GM12891 (cell line): ENCODE measurements around the gene RMI2.

ENCODE experiments used
- DNase-seq: peaks from one replicate; pipeline ENCODE4 v3.0.0; 2011; ENCODE audit warnings: low spot score; ENCODE audit not compliant: insufficient read length
- FAIRE-seq: peaks from 2 replicates; lab custom pipeline; 2011; peaks lifted over from hg19 to GRCh38; lab: Jason Lieb, UNC
- PAX5 ChIP-seq: IDR thresholded peaks from 2 replicates; pipeline ENCODE4 v1.6.1; 2011; ENCODE audit warnings: low read length, moderate library complexity, mild to moderate bottlenecking; ENCODE audit not compliant: insufficient read depth, severe bottlenecking
- POLR2A ChIP-seq: IDR thresholded peaks from 2 replicates; pipeline ENCODE4 v1.6.1; 2011; ENCODE audit warnings: low read depth, low read length, control low read depth
- POLR2AphosphoS5 ChIP-seq: IDR thresholded peaks from 2 replicates; pipeline ENCODE4 v1.6.1; 2011; ENCODE audit warnings: low read depth, low read length, control low read depth
- POU2F2 ChIP-seq: IDR thresholded peaks from 2 replicates; pipeline ENCODE4 v1.6.1; 2011; ENCODE audit warnings: low read depth, mild to moderate bottlenecking, control low read depth, low read length, moderate library complexity
- SPI1 ChIP-seq: IDR thresholded peaks from 2 replicates; pipeline ENCODE4 v1.6.1; 2011; ENCODE audit warnings: low read depth, low read length, control low read depth
- TAF1 ChIP-seq: IDR thresholded peaks from 2 replicates; pipeline ENCODE4 v1.6.1; 2011; ENCODE audit warnings: low read depth, low read length, control low read depth

The RMI2 gene

DNA sequence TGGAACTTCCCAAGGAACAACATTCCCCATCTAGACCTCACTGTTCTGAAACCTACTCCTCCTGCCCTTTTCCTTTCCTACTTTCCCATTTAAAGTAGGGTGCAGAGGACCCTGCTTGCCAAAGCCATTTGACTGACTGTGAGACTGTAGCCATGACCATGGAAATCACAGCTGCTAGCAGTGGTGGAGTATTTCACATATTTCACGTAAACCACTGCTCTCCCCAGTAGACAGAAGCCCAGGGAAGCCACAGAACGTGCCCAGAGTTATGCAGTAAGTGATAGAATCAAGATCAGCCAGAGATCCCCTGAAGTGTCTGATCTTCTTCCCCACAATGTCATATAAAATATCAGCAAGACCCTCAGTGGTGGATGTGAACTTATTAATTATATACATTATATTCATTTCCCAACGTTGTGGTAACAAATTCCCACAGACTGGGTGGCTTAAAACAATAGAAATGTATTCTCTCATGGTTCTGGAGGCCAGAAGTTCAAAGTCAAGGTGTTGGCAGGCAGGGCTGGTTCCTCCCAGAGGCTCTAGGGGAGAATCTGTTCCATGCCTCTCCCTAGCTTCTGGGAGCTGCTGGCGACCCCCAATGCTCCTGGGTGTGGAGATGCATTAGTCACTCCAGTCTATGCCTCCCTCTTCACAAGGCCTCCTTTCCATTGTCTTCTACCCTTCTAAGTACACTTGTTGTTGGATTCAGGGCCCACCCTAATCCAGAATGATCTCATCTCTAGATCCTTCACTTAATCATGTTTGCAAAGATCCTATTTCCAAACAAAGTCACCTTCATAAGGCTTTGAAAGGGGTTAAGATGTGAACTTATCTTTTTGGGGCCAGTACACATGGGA lies 43.4 kb upstream of the RMI2 start:
- no peak for TF ChIP-seq POLR2A
- no peak for TF ChIP-seq POLR2AphosphoS5
- no peak for TF ChIP-seq TAF1
- TF ChIP-seq PAX5 = no peak
- no peak for TF ChIP-seq SPI1
- no peak for TF ChIP-seq POU2F2
- FAIRE-seq = no peak
- DNase-seq = no peak

DNA sequence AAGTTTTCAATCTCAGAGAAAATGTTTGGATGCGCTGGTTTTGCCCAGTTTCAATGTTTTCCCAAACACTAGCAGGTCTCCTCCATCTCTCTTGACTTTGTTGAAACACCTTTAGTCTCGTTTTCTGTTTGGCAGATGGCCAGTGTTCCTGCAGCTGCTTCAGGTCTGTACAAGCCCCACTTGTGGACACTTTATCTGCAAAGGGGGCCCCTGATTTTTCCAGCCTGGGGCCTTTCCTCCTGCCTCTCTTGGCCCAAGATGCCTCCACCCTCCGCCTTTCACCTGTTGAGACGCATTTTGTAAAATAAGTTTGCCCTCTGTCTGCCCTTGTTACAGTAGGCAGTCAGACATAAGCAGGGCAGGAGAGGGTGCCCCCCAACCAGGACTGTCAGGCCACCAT lies 42.3 kb upstream of the RMI2 start:
- TF ChIP-seq POLR2AphosphoS5 = no peak
- TF ChIP-seq POU2F2 = no peak
- no peak for TF ChIP-seq SPI1
- no peak for TF ChIP-seq POLR2A
- TF ChIP-seq TAF1 = no peak
- TF ChIP-seq PAX5 = no peak
- DNase-seq (no peak), FAIRE-seq (no peak)

GRCh38 chr16:11303405-11304138 lies 41.7 kb upstream of the RMI2 start:
- no peak for DNase-seq
- no peak for TF ChIP-seq POLR2A
- TF ChIP-seq SPI1 = no peak
- no peak for TF ChIP-seq PAX5
- no peak for TF ChIP-seq POLR2AphosphoS5
- no peak for TF ChIP-seq TAF1
- TF ChIP-seq POU2F2 = no peak
- no peak for FAIRE-seq

GRCh38 chr16:11306381-11306780 lies 38.9 kb upstream of the RMI2 start:
- DNase-seq (no peak), FAIRE-seq (no peak)
- TF ChIP-seq POLR2AphosphoS5 (no peak), SPI1 (no peak), PAX5 (no peak), TAF1 (no peak), POLR2A (no peak), POU2F2 (no peak)

DNA sequence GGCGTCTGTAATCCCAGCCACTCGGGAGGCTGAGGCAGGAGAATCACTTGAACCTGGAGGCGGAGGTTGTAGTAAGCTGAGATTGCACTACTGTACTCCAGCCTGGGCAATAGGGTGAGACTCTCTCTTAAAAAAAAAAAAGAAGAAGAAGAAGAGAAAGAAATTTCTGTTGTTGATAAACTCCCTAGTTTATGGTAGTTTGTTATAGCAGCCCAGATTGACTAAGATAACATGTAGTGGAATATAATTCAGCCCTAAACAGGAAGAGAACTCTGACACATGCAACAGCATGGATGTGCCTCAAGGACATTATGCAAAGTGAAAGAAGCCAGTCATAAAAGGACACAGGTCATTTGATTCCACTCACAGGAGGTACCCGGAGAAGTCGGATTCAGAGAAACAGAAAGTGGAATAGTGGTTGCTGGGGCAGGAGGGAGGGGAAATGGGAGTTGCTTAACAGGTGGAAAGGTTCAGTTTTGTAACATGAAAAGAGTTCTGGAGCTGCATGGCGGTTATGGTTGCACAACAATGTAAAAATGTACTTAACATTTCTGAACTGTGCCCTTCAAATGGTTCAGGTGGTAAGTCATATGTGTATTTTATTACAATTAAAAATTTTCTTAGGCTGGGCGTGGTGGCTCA lies 38.1 kb upstream of the RMI2 start:
- no peak for FAIRE-seq
- no peak for TF ChIP-seq POLR2A
- DNase-seq = no peak

DNA sequence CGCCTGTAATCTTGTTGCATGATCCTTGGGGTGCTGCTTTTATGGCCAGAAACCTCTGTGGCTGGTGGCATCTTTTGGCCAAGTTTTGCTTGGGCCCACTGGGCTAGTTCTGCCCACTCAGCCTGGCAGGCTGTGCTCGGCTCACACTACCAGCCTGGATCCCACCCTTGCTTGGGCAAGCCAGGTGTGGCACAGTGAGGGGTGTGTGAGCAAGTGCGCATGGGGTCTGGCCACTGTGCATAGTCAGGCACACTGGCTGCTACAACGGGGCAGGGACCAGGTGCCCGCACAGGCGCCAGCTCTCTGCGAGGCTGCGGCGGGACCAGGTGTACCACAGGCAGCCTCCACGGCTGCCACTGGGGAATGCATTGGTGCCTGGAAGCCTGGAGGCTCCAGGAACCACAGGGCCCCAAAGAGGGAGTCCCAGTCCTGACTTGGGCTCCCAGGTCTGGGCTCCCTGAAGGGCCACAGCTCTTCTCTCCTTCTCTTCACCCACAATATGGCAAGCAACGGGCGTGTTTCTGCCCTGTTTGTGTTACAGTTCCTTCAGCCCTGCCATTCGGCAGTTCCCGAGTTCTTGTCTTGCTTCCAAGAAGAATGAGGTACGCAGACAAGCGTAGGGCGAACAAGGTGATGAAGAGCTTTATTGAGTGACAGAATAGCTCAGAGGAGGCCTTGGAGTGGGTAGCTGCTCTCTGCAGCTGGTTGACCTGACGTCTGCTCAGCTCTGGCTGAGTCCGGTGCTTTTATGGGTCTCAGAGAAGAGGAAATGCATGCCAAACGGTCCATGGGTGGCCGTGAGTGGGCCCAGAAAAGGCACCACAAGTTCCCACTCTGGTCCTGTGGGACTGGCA lies 37.4 kb upstream of the RMI2 start:
- no peak for FAIRE-seq
- TF ChIP-seq TAF1 = no peak
- TF ChIP-seq SPI1 = 0 out of 2 replicates have a peak, but pooled peaks have one; percentile 8
- no peak for TF ChIP-seq POLR2AphosphoS5
- no peak for DNase-seq

DNA sequence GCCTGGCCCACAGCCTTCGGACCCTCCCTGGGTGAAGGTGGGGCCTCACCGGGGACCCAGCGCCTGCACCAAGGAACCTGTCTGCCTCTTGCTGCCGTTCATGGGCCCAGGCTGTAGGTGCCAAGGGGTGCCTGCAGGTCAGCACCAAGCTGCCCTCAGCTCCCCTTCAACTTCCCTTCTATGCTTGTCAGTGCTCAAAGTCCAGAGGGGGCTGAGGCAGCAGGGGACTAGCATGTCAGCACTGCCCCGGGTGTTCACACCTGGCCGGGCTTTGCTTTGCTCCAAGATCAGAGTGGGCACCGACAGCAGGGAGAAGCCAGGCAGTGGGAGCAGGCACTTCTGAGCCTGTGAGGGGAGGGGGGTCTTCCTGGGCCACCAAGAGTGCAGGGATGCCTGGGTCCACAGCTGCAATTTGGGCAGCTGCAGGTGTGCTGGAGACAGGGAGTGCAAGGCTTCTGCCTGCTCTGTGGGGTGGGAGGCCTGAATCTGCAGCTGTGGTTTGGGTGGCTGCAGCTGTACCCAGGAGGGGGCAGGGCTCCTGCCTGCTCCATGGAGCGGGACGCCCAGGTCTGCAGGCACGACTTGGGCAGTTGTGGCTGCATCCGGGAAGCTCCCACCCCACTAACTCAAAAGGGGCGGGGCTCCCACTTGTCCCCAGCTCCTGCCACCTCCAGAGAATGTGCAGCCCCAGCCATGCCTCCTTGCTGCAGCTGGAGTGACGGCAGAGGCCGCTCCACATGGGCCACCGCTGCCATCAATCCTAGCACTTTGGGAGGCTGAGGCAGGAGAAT lies 36.6 kb upstream of the RMI2 start:
- no peak for TF ChIP-seq SPI1
- no peak for TF ChIP-seq TAF1
- no peak for TF ChIP-seq POLR2A
- TF ChIP-seq POLR2AphosphoS5 = peak; percentile 31; the same call in 1 of the 2 replicates
- TF ChIP-seq POU2F2 = no peak
- TF ChIP-seq PAX5 = peak; percentile 78
- peak; percentile 77 for FAIRE-seq

DNA sequence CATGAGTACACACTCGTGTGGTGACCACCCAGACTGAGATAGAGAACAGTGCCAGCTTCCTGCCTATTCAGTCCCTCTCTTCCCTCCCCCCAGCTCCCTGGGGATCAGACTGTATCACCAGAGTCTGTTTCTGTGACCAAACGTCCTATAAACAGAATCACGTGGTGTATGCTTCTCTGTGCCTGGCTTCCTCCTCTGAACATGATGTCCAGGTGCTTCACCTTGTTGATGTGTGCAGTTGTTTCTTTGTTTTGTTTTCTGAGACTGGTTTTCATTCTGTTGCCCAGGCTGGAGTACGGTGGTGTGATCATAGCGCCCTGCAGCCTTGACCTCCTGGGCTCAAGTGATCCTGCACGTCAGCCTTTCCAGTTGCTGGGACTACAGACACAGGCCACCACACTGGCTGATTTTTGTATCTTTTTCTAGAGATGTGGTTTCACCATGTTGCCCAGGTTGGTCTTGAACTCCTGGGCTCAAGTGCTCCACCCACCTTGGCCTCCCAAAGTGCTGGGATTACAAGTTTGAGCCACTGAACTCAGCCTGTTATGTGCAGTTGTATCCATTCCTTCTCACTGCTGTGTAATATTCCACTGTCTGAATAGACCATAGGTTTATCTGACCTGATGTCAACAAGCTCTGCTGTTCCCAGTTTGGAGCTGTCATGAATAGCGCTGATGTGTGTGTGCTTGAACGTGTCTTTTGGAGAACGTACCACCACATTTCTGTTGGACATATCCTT lies 35.2 kb upstream of the RMI2 start:
- TF ChIP-seq PAX5 (no peak), TAF1 (no peak), POLR2AphosphoS5 (no peak), POU2F2 (no peak), POLR2A (no peak), SPI1 (peak; percentile 30; the same call in 1 of the 2 replicates)
- no peak for DNase-seq
- peak; percentile 61 for FAIRE-seq

More for the DNA sequence above, 36.6 kb upstream of the RMI2 start:
- no peak for DNase-seq

- DNase-seq (no peak), FAIRE-seq (no peak)
- TF ChIP-seq POU2F2 (no peak), SPI1 (no peak), PAX5 (no peak), POLR2A (no peak), TAF1 (no peak), POLR2AphosphoS5 (no peak)
These were observed 34.7 kb upstream of the RMI2 start for GRCh38 chr16:11310634-11310977.
